ENCODE data around the gene PARP8. TPM values are rescaled to one million over a fixed set of nuclear protein-coding genes. Genes with fewer than 3 reads are reported as not detected.
"Not testable (repeated sequence)": the region's sequence is repeated elsewhere in the genome, so short reads cannot be mapped to it uniquely, and the experiment has no call there.

The PARP8 gene
- total RNA-seq, 4 donors from 2014 or later: 3.6 to 26.0 (median 6.1) TPM

GRCh38 chr5:50687548-50687947, 21.1 kb downstream of the PARP8 start:
- 84 to 90% methylated on average over 4 of the region's 4 CpGs for WGBS, 2 donors (ENCODE audit: low coverage in 1 of 2)
- H3K9me3 ChIP-seq: no peaks in the 10 kb centered on the region
- intact Hi-C loops (cut with DNase I; ENCODE audit: low total_unique reads) (no loop called here), in situ Hi-C loops (cut with MboI; ENCODE audit: low pct_ligation_motif_present in 1 of 4, low pct_unique_long_range_greater_than_20kb in 1 of 4, low sequenced_read_pairs in 3 of 4) (no loop called here)
- H3K27me3 ChIP-seq: no peaks in the 10 kb centered on the region
- no peaks in the 10 kb centered on the region for H3K36me3 ChIP-seq
- no peaks in the 10 kb centered on the region for H3K4me1 ChIP-seq
- no peak for TF ChIP-seq EP300 (IDR thresholded peaks at IDR 0.05; ENCODE audit: low read depth)
- no peak for TF ChIP-seq POLR2AphosphoS5 (IDR thresholded peaks at IDR 0.05)
- TF ChIP-seq POLR2A (IDR thresholded peaks at IDR 0.05): no peak
- TF ChIP-seq, protein P1, sequence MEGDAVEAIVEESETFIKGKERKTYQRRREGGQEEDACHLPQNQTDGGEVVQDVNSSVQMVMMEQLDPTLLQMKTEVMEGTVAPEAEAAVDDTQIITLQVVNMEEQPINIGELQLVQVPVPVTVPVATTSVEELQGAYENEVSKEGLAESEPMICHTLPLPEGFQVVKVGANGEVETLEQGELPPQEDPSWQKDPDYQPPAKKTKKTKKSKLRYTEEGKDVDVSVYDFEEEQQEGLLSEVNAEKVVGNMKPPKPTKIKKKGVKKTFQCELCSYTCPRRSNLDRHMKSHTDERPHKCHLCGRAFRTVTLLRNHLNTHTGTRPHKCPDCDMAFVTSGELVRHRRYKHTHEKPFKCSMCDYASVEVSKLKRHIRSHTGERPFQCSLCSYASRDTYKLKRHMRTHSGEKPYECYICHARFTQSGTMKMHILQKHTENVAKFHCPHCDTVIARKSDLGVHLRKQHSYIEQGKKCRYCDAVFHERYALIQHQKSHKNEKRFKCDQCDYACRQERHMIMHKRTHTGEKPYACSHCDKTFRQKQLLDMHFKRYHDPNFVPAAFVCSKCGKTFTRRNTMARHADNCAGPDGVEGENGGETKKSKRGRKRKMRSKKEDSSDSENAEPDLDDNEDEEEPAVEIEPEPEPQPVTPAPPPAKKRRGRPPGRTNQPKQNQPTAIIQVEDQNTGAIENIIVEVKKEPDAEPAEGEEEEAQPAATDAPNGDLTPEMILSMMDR (IDR thresholded peaks at IDR 0.05): no peak
- no peak overlapping the region for H3K27ac ChIP-seq
- DNase-seq: no peak
- no peak overlapping the region for H3K4me3 ChIP-seq

DNA sequence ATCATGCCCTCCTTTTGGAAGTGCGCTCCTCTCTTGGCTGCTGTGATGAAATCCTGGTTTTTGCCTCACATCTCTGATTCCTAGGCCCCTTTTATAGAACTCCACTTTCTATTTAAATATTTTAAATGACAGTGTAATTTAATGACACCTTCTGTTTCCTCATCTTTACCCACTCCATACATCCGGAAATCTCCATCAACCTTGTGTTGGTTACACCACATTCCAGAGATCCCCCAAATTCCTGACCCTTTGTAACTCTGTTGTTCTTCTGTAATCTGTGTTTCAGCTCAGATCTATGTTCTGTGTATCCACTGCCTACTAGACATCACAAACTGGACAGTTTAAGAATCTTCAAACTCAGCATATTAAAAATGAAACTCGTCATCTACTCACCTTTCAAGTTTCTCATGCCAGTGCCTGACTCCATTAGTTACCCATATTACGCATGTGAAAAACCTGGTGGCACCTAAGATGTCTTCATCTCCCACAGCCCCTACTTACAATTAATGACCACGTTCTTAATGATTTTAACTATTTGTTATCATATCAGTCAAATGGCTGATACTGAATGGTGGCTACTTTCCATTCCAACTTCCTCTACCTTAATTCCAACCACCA, 25.1 kb downstream of the PARP8 start:
- no peaks in the 10 kb centered on the region for H3K36me3 ChIP-seq
- TF ChIP-seq POLR2A (IDR thresholded peaks at IDR 0.05): no peak
- TF ChIP-seq POLR2AphosphoS5 (IDR thresholded peaks at IDR 0.05): no peak
- no peak for TF ChIP-seq EP300 (IDR thresholded peaks at IDR 0.05; ENCODE audit: low read depth)
- H3K4me1 ChIP-seq: no peaks in the 10 kb centered on the region
- no peak for DNase-seq
- intact Hi-C loops (cut with DNase I; ENCODE audit: low total_unique reads) (no loop called here), in situ Hi-C loops (cut with MboI; ENCODE audit: low pct_ligation_motif_present in 1 of 4, low pct_unique_long_range_greater_than_20kb in 1 of 4, low sequenced_read_pairs in 3 of 4) (no loop called here)
- H3K4me3 ChIP-seq: no peak overlapping the region
- WGBS, 2 donors (ENCODE audit: low coverage in 1 of 2): 76 to 90% methylated on average over 5 of the region's 5 CpGs
- no peaks in the 10 kb centered on the region for H3K9me3 ChIP-seq
- no peak overlapping the region for H3K27ac ChIP-seq
- no peaks in the 10 kb centered on the region for H3K27me3 ChIP-seq

- no peak overlapping the region for H3K4me3 ChIP-seq
- no peaks in the 10 kb centered on the region for H3K4me1 ChIP-seq
- H3K9me3 ChIP-seq: no peaks in the 10 kb centered on the region
- no peak overlapping the region for H3K27ac ChIP-seq
- H3K36me3 ChIP-seq: no peaks in the 10 kb centered on the region
- no peak for DNase-seq
- in situ Hi-C loops (cut with MboI; ENCODE audit: low pct_ligation_motif_present in 1 of 4, low pct_unique_long_range_greater_than_20kb in 1 of 4, low sequenced_read_pairs in 3 of 4) (no loop called here), intact Hi-C loops (cut with DNase I; ENCODE audit: low total_unique reads) (no loop called here)
- H3K27me3 ChIP-seq: no peaks in the 10 kb centered on the region
- TF ChIP-seq, protein P1 (IDR thresholded peaks at IDR 0.05): no peak
- TF ChIP-seq POLR2AphosphoS5 (IDR thresholded peaks at IDR 0.05): no peak
- no peak for TF ChIP-seq POLR2A (IDR thresholded peaks at IDR 0.05)
- no peak for TF ChIP-seq EP300 (IDR thresholded peaks at IDR 0.05; ENCODE audit: low read depth)
These were observed 27.7 kb downstream of the PARP8 start for GRCh38 chr5:50694027-50694590.

- H3K9me3 ChIP-seq; H3K4me1 ChIP-seq; H3K4me3 ChIP-seq; DNase-seq; H3K36me3 ChIP-seq; H3K27me3 ChIP-seq; intact Hi-C loops (cut with DNase I; ENCODE audit: low total_unique reads); in situ Hi-C loops (cut with MboI; ENCODE audit: low pct_ligation_motif_present in 1 of 4, low pct_unique_long_range_greater_than_20kb in 1 of 4, low sequenced_read_pairs in 3 of 4); H3K27ac ChIP-seq: not testable (repeated sequence)
- 87% methylated on average over 3 to 4 of the region's 4 CpGs for WGBS, 2 donors (ENCODE audit: low coverage in 1 of 2)
These were observed 28.2 kb downstream of the PARP8 start for GRCh38 chr5:50694626-50695025.

GRCh38 chr5:50697739-50698138, 31.3 kb downstream of the PARP8 start:
- in situ Hi-C loops (cut with MboI; ENCODE audit: low pct_ligation_motif_present in 1 of 4, low pct_unique_long_range_greater_than_20kb in 1 of 4, low sequenced_read_pairs in 3 of 4): no loop called here
- no peaks in the 10 kb centered on the region for H3K36me3 ChIP-seq

More at GRCh38 chr5:50697739-50698138, 31.3 kb downstream of the PARP8 start:
- 73 to 100% methylated on average over 1 of the region's 1 CpG for WGBS, 2 donors (ENCODE audit: low coverage in 1 of 2)
- intact Hi-C loops (cut with DNase I; ENCODE audit: low total_unique reads): no loop called here
- Histone ChIP-seq H3K4me3 (no peak overlapping the region), H3K4me1 (no peaks in the 10 kb centered on the region), H3K27ac (no peak overlapping the region), H3K9me3 (no peaks in the 10 kb centered on the region), H3K27me3 (no peaks in the 10 kb centered on the region)
- DNase-seq: no peak
- no peak for TF ChIP-seq POLR2A (IDR thresholded peaks at IDR 0.05)
- TF ChIP-seq, protein P1 (IDR thresholded peaks at IDR 0.05): no peak
- TF ChIP-seq EP300 (IDR thresholded peaks at IDR 0.05; ENCODE audit: low read depth): no peak
- TF ChIP-seq POLR2AphosphoS5 (IDR thresholded peaks at IDR 0.05): no peak
